ENCODE results near the gene VPS52.
A peak's percentile ranks its signal among the peaks of the same experiment; 100 is the strongest.

VPS52 gene

DNA sequence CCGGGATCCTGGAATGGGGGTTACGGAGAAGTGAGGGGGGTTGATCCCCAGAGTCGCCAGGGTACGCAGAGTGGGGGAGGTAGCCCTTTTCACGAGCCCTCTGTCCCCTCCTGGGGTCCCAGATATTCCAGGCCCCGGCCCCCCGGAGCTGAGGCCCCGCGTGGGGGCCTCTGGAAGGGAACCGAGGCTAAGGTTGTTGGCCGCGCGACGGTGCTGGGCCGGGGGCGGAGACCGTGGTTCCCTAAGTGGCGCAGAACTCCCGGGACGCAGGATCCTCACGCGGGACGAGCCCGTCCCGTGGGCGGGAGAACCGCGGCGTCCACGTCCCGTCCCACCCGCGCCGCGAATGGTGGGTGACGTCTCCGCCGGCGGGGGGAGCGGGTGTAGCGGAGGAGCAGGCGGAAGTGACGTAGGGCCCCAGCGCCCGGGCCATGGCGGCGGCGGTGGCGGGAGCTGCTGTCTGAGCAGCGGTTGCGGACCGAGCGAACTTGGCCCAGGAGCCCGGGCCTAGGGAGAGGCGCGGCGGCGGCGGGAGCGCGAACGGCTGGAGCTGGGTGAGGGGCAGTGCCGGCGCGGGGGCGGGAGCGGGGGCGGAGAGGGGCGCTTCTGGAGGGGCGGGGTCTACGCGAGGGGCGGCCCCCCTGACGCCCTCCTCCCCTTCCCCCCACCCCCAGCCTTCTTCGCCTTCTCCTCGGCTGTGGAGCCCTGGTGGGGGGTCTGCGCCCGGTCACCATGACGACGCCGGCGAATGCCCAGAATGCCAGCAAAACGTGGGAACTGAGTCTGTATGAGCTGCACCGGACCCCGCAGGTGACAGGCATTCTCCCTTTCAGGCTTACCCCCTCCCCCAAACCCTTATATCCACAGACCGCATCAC lies 63.3 kb downstream of the VPS52 start, which contains the start of gene RING1:
RING1 (plus strand) TSS at position 410 of the 877 bp plus-strand sequence; CDS start at position 733, 323 bp downstream.
- peaks cover 73% of the 10 kb centered on the region for H3K4me1 Mint-ChIP-seq
- H3K9me3 Mint-ChIP-seq = no peaks in the 10 kb centered on the region
- H3K36me3 Mint-ChIP-seq (ENCODE audit: low read depth) = peaks cover 24% of the 10 kb centered on the region
- DNase-seq = peak; percentile 85
- TF ChIP-seq, protein P1, sequence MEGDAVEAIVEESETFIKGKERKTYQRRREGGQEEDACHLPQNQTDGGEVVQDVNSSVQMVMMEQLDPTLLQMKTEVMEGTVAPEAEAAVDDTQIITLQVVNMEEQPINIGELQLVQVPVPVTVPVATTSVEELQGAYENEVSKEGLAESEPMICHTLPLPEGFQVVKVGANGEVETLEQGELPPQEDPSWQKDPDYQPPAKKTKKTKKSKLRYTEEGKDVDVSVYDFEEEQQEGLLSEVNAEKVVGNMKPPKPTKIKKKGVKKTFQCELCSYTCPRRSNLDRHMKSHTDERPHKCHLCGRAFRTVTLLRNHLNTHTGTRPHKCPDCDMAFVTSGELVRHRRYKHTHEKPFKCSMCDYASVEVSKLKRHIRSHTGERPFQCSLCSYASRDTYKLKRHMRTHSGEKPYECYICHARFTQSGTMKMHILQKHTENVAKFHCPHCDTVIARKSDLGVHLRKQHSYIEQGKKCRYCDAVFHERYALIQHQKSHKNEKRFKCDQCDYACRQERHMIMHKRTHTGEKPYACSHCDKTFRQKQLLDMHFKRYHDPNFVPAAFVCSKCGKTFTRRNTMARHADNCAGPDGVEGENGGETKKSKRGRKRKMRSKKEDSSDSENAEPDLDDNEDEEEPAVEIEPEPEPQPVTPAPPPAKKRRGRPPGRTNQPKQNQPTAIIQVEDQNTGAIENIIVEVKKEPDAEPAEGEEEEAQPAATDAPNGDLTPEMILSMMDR (IDR thresholded peaks at IDR 0.05) = no peak
- peak within 1 kb of the TSS; percentile 90 for H3K4me3 Mint-ChIP-seq
- H3K27ac Mint-ChIP-seq = peak within 1 kb of the TSS; percentile 93
- peaks cover 48% of the 10 kb centered on the region for H3K27me3 Mint-ChIP-seq (ENCODE audit: low read depth, poor library complexity)

DNA sequence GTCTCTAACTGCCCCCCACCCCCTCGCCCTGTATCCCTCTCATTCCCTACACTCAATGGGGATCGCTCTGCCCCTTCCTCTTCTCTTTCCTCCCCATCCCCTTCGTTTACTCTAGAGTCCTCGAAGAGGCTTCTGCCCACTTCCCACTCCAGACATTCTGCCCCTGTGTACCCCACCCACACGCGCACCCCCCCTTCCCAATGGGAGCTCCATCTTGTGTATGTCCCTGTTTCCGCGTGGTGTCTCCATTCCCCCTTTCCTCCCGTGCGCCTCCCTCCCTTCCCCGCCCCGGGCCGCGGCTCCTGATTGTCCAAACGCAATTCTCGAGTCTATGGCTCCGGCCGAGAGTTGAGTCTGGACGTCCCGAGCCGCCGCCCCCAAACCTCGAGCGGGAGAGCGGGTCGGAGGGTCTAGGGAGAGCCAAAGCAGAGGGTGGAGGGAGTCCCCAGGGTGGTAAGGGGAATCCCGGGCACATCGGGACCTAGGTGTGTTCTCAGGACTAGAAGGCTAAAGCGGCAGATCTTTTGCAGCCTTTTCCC lies 64.1 kb downstream of the VPS52 start:
- Mint-ChIP-seq H3K9me3 (no peaks in the 10 kb centered on the region), H3K27ac (peak overlapping the region; percentile 93), H3K4me1 (peaks cover 73% of the 10 kb centered on the region), H3K4me3 (peak overlapping the region; percentile 90), H3K27me3 (ENCODE audit: low read depth, poor library complexity) (peaks cover 41% of the 10 kb centered on the region), H3K36me3 (ENCODE audit: low read depth) (peaks cover 31% of the 10 kb centered on the region)
- peak; percentile 66 for DNase-seq
- TF ChIP-seq, protein P1 (IDR thresholded peaks at IDR 0.05) = no peak

DNA sequence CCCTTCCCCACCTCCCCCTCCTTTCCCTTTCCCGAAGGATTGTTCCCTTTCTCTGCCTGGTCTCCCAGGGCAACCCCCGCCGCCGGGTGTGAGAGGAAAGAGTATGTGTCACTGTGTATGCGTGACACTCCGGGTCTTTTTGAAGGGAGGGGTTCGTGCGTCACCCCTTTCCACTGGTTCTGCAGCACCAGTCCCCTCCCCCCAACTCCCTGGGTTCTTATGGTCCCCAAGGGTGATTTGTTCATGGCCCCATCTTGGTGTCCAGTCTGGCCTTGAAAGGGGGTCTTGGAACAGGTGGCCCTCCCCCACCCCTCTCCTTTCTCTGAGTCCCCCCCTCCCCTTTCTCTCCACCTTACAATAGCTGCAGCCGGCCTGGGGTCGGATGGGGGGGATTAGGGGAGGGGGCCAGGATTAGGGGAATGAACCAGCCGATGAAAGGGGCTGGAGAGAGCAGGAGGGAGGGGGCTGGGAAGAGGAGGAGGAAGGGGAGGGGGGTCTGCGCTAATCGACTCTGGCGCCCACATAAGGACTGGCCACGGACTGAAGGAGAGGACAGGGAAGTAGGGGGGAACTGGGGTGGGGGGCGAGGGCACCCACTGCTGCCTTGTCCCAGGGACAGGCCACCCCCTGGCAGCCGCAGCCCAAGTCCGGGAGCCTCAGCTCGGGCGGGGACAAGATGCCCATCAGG lies 64.7 kb downstream of the VPS52 start:
- DNase-seq = peak; percentile 56
- H3K4me1 Mint-ChIP-seq = peaks cover 73% of the 10 kb centered on the region

DNA sequence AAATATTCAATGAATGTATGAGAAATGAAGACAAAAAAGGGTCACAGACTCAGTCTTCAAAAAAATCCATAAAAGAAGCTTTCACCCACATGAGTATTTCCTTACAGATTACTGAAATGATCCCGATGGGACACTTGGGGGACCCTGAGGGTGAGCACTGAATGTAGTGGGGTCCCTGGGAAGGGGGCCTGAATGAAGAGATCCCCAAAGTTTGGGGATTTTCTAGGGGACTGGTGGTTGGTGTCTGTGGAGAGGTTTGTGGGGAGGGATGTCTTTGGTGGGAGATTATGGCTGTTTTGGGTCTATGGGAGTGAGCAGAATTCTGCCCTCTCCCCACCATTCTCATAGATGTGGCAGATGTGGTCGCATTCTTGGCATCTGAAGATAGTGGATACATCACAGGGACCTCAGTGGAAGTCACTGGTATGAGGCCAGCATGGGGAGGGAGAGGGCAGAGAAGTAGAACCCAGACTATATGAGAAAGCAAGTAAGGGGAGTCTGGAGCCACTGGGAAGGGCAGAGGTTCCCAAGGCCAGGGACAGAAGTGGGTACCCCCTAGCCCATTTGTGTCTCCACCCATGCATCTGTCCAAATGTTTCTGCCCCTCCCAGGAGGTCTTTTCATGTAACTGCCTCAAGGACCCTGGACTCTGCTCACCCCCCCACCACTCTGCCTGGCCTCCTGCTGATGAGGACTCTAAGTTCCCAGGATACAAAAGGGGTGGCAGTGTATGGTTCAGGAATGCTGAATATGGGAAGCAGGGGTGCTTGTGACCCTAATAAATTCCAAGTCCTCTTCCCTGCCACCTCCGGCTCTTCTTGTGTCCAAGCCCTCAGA lies 65.4 kb downstream of the VPS52 start:
- Mint-ChIP-seq H3K27ac (no peak overlapping the region), H3K9me3 (no peaks in the 10 kb centered on the region), H3K4me1 (peaks cover 77% of the 10 kb centered on the region), H3K36me3 (ENCODE audit: low read depth) (peaks cover 34% of the 10 kb centered on the region), H3K27me3 (ENCODE audit: low read depth, poor library complexity) (peaks cover 28% of the 10 kb centered on the region), H3K4me3 (peak overlapping the region; percentile 90)
- TF ChIP-seq, protein P1 (IDR thresholded peaks at IDR 0.05) = no peak
- DNase-seq = no peak

More for the DNA sequence above, 64.7 kb downstream of the VPS52 start:
- Mint-ChIP-seq H3K36me3 (ENCODE audit: low read depth) (peaks cover 34% of the 10 kb centered on the region), H3K4me3 (peak overlapping the region; percentile 90), H3K27ac (no peak overlapping the region), H3K27me3 (ENCODE audit: low read depth, poor library complexity) (peaks cover 35% of the 10 kb centered on the region), H3K9me3 (no peaks in the 10 kb centered on the region)
- TF ChIP-seq, protein P1 (IDR thresholded peaks at IDR 0.05) = no peak

DNA sequence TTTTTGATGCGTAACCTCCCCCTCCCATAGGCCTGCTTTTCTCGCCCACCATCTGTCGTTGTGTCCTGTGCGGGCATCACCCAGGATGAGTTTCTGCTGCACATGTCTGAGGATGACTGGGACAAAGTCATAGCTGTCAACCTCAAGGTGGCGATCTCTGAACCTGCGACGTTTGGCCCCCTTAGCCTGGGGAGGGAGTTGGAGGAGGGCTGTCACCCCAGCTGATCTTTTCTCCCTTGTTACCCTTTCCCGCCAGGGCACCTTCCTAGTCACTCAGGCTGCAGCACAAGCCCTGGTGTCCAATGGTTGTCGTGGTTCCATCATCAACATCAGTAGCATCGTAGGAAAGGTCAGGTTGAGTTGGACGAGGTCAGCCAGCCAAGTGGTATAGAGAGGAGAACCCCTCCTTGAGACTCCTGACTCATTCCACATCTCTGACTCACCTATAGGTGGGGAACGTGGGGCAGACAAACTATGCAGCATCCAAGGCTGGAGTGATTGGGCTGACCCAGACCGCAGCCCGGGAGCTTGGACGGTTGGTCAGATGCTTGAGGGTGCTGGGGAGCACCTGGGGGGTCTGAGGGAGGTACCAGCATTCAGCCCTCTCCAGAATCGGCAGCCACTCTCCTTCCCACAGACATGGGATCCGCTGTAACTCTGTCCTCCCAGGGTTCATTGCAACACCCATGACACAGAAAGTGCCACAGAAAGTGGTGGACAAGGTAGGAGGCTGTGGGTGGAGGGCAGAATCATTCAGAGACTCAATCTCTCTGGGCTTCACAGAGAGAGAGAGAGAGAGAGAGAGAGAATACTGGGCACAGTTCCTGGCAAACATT lies 66.3 kb downstream of the VPS52 start:
- peak overlapping the region; percentile 81 for H3K27ac Mint-ChIP-seq
- no peaks in the 10 kb centered on the region for H3K9me3 Mint-ChIP-seq
- peaks cover 25% of the 10 kb centered on the region for H3K27me3 Mint-ChIP-seq (ENCODE audit: low read depth, poor library complexity)
- peaks cover 79% of the 10 kb centered on the region for H3K4me1 Mint-ChIP-seq
- peaks cover 33% of the 10 kb centered on the region for H3K36me3 Mint-ChIP-seq (ENCODE audit: low read depth)
- DNase-seq = no peak
- peak overlapping the region; percentile 90 for H3K4me3 Mint-ChIP-seq
- TF ChIP-seq, protein P1 (IDR thresholded peaks at IDR 0.05) = no peak

All from nephron progenitor cell (in vitro differentiated cells).